K562 (cell line): ENCODE measurements around the gene ST7. TPM values are rescaled to one million over a fixed set of nuclear protein-coding genes. Genes with fewer than 3 reads are reported as not detected.

Experiments
- ATAC-seq: fragments of 200-7000 bp; cut with Tn5 transposase; 3 replicates; pipeline ENCODE4 v1.9.1; 2020; ENCODE audit warnings: moderate library complexity
- BruUV-seq: library from RNA; stranded (reverse); fragments of 400-500 nt; replicated peaks from 2 replicates; lab custom pipeline; 2021; lab: Mats Ljungman, UMichigan
- CTCF ChIA-PET: fragments of 300-600 bp; formaldehyde crosslinking; extraction: SDS; loops from one replicate; lab custom pipeline; 2021; ENCODE audit warnings: low intra/inter-chr PET ratio; lab: Yijun Ruan, JAX
- POLR2A ChIA-PET: fragments of 300-600, 350-650 bp; sonication (Branson Sonifier 250); formaldehyde crosslinking; extraction: SDS; loops from one replicate; lab custom pipeline; 2021; ENCODE audit warnings: antibody characterized with exemption, inconsistent platforms; lab: Yijun Ruan, JAX
- DNase-seq, 4 experiments: peaks; one replicate each; pipeline versions ENCODE4 v3.0.0 to v3.0.0-alpha.2; 2011 to 2018; ENCODE audit warnings: low spot score in 3 of 4, mixed read lengths in 3 of 4; ENCODE audit errors: extremely low read depth in 1 of 4
- FAIRE-seq: peaks from 2 replicates; lab custom pipeline; 2011; peaks lifted over from hg19 to GRCh38; lab: Jason Lieb, UNC
- H2AFZ ChIP-seq: 2 replicates; pipeline ENCODE4 v1.6.0; 2011; ENCODE audit warnings: low read depth, low read length, control low read depth, inconsistent platforms
- H3K27ac ChIP-seq: fragments of 200-600 bp; 3 replicates; pipeline ENCODE4 v1.8.0; 2011; ENCODE audit warnings: low read depth, mild to moderate bottlenecking, control low read depth, inconsistent platforms, low read length, moderate library complexity, mixed read lengths; ENCODE audit errors: extremely low read depth
- H3K27me3 ChIP-seq, 2 experiments: fragments of 300-600 bp in 1 of 2; 2 replicates in 1 of 2; 3 replicates in 1 of 2; pipeline versions ENCODE4 v1.6.0 to v1.8.0; 2011; ENCODE audit warnings: inconsistent platforms in 2 of 2, low read length in 2 of 2, mild to moderate bottlenecking in 1 of 2, mixed read lengths in 1 of 2, moderate library complexity in 1 of 2; ENCODE audit not compliant: control insufficient read depth in 2 of 2, insufficient read depth in 2 of 2
- H3K36me3 ChIP-seq: fragments of 300-600 bp; 3 replicates; pipeline ENCODE4 v1.8.0; 2011; ENCODE audit warnings: mild to moderate bottlenecking, low read length, inconsistent platforms; ENCODE audit not compliant: control insufficient read depth, insufficient read depth
- H3K4me1 ChIP-seq, 2 experiments: fragments of 200-600 bp in 1 of 2; replicated peaks in 1 of 2; 2 replicates in 1 of 2; 3 replicates in 1 of 2; pipeline versions ENCODE4 v1.5.1 to v1.8.0; 2011; ENCODE audit warnings: inconsistent platforms in 2 of 2, low read length in 2 of 2, mild to moderate bottlenecking in 1 of 2, mixed read lengths in 1 of 2, moderate library complexity in 1 of 2; ENCODE audit not compliant: control insufficient read depth in 2 of 2, insufficient read depth in 2 of 2
- H3K4me2 ChIP-seq: 2 replicates; pipeline ENCODE4 v1.6.1; 2011; ENCODE audit warnings: low read length, control low read depth, inconsistent platforms, mixed read lengths; ENCODE audit not compliant: insufficient read depth
- H3K4me3 ChIP-seq: fragments of 200-600 bp; sonication (generic), shearing (Covaris generic); 2 replicates; pipeline ENCODE4 v1.5.1; 2016; ENCODE audit warnings: control low read depth, inconsistent platforms
- H3K79me2 ChIP-seq: fragments of 200-600 bp; 3 replicates; pipeline ENCODE4 v1.8.0; 2011; ENCODE audit warnings: low read length, inconsistent platforms; ENCODE audit not compliant: control insufficient read depth, insufficient read depth
- H3K9ac ChIP-seq, 2 experiments: 2 replicates each; pipeline versions ENCODE4 v1.6.0 to v1.6.1; 2011; ENCODE audit warnings: low read depth in 2 of 2, low read length in 2 of 2, control low read depth in 1 of 2, inconsistent platforms in 1 of 2, mild to moderate bottlenecking in 1 of 2, mixed read lengths in 1 of 2; ENCODE audit not compliant: insufficient read depth in 1 of 2
- H3K9me1 ChIP-seq: one replicate; pipeline ENCODE4 v1.6.0; 2011; ENCODE audit warnings: inconsistent platforms, mild to moderate bottlenecking, low read length, moderate library complexity; ENCODE audit not compliant: control insufficient read depth, insufficient read depth
- H3K9me3 ChIP-seq: replicated peaks from 2 replicates; pipeline ENCODE4 v1.5.1; 2011; ENCODE audit warnings: low read depth, low read length, inconsistent platforms; ENCODE audit not compliant: control insufficient read depth, insufficient read depth
- H4K20me1 ChIP-seq: replicated peaks from 2 replicates; pipeline ENCODE4 v1.6.1; 2011; ENCODE audit warnings: low read length, inconsistent platforms, mixed read lengths; ENCODE audit not compliant: control insufficient read depth, insufficient read depth
- CTCF ChIP-seq, 3 experiments: IDR thresholded peaks in 2 of 3; conservative IDR thresholded peaks in 1 of 3; 2 replicates each; pipeline ENCODE4 v1.5.1; 2011 to 2012; ENCODE audit warnings: low read length in 3 of 3, mild to moderate bottlenecking in 3 of 3, control low read depth in 2 of 3, improper control_type of control experiment in 1 of 3, inconsistent platforms in 1 of 3, low read depth in 1 of 3, mixed read lengths in 1 of 3, moderate library complexity in 1 of 3; ENCODE audit not compliant: insufficient read depth in 2 of 3
- EP300 ChIP-seq: IDR thresholded peaks from 2 replicates; pipeline ENCODE4 v1.6.1; 2012; ENCODE audit warnings: low read length, improper control_type of control experiment
- FOXM1 ChIP-seq, 2 experiments: fragments of 450-650 bp in 1 of 2; sonication (generic) in 1 of 2; formaldehyde crosslinking in 1 of 2; IDR thresholded peaks; 2 replicates each; pipeline versions ENCODE4 v1.6.1 to v1.9.0; 2017 to 2022; ENCODE audit warnings: low read depth in 2 of 2, mild to moderate bottlenecking in 2 of 2, missing genetic modification reagents in 1 of 2, moderate library complexity in 1 of 2
- GTF2E2 ChIP-seq: fragments of 200-800 bp; sonication (Bioruptor generic); IDR thresholded peaks from 2 replicates; pipeline ENCODE4 v1.6.1; 2016; ENCODE audit warnings: missing genetic modification characterization, missing compliant biosample characterization
- HMG20A ChIP-seq: fragments of 450-650 bp; formaldehyde crosslinking; conservative IDR thresholded peaks from 2 replicates; pipeline ENCODE4 v1.4.0; 2020; ENCODE audit warnings: mild to moderate bottlenecking, mixed read lengths
- HMG20B ChIP-seq: fragments of 250-450 bp; sonication (Bioruptor Pico); IDR thresholded peaks from 2 replicates; pipeline ENCODE4 v1.5.0; 2021; ENCODE audit warnings: mild to moderate bottlenecking
- HMGN3 ChIP-seq: IDR thresholded peaks from 2 replicates; pipeline ENCODE4 v1.6.1; 2011; ENCODE audit warnings: borderline replicate concordance, low read depth, mild to moderate bottlenecking, mixed read lengths, low read length; ENCODE audit not compliant: insufficient read length; ENCODE audit errors: extremely low read depth
- NFYB ChIP-seq: IDR thresholded peaks from 2 replicates; pipeline ENCODE4 v1.6.1; 2011; ENCODE audit warnings: mild to moderate bottlenecking, moderate library complexity; ENCODE audit not compliant: insufficient read length; ENCODE audit errors: extremely low read depth
- SNRNP70 ChIP-seq: fragments of 200-400 bp; formaldehyde crosslinking; optimal IDR thresholded peaks from 2 replicates; pipeline ENCODE3; 2017; ENCODE audit warnings: low read depth, low read length
- TARDBP ChIP-seq: fragments of 450-650 bp; IDR thresholded peaks from 2 replicates; pipeline ENCODE4 v1.6.1; 2016
- USF1 ChIP-seq: sonication (generic); formaldehyde crosslinking; IDR thresholded peaks from 2 replicates; pipeline ENCODE4 v1.9.0; 2022; ENCODE audit warnings: mild to moderate bottlenecking, missing genetic modification reagents
- ZFPM2 ChIP-seq: fragments of 250-450 bp; sonication (Bioruptor Pico); IDR thresholded peaks from 2 replicates; pipeline ENCODE4 v1.5.1; 2022; ENCODE audit warnings: mild to moderate bottlenecking
- ZNF609 ChIP-seq: sonication (generic); formaldehyde crosslinking; IDR thresholded peaks from 2 replicates; pipeline ENCODE4 v1.8.1; 2023; ENCODE audit warnings: missing genetic modification reagents, mild to moderate bottlenecking, borderline replicate concordance
- WGBS: fragments of 100-300 bp; shearing (Covaris generic); methylation state at CpG from one replicate; pipeline ENCODE4 v1.1.6; 2016; ENCODE audit warnings: low coverage, mixed read lengths; ENCODE audit not compliant: insufficient coverage; ENCODE audit errors: missing lambda C conversion rate; 5-methylcytosine and 5-hydroxymethylcytosine counted together
- in situ Hi-C: fragments of 300-500 bp; cut with MboI; formaldehyde crosslinking; loops from 4 replicates; pipeline ENCODE4 v1.15.0; 2018; ENCODE audit warnings: inconsistent platforms, mixed read lengths
- intact Hi-C: fragments of 100-400 bp; cut with micrococcal nuclease; formaldehyde crosslinking; loops from 2 replicates; pipeline ENCODE4 v1.14.2; 2022
- polyA plus RNA-seq, 8 experiments: library from polyadenylated mRNA; depleted of rRNA in 4 of 8; stranded (reverse) in 5 of 8; unstranded in 3 of 8; fragments of >200 nt; fragmentation: Nextera tagmentation in 2 of 8; fragmentation: Illumina TruSeq in 1 of 8; extraction: Ambion mirVana in 2 of 8; extraction: Trizol in 1 of 8; gene quantifications; 2 replicates each; pipeline versions ENCODE4 v1.2.1 to v1.2.3, GENCODE V29; 2011 to 2014; ENCODE audit warnings: inconsistent platforms in 1 of 8, missing spikeins in 1 of 8
- total RNA-seq, 7 experiments: library from RNA; depleted of rRNA in 6 of 7; stranded (reverse); fragments of >200 nt in 6 of 7; fragmentation: Illumina TruSeq in 2 of 7; extraction: Trizol in 2 of 7; gene quantifications; 2 replicates each; pipeline versions ENCODE4 v1.2.1 to v1.2.3, GENCODE V29; 2011 to 2021; ENCODE audit warnings: low replicate concordance in 1 of 7

Gene ST7
- total and polyA plus RNA-seq, 9 of the 15 experiments (the other 6 are each of a cell fraction or from before 2014, with no cell fraction given): 23.9 to 56.3 (median 36.9) TPM

- intact Hi-C loops: loop anchor here (2.0 kb wide), 1 partner anchor 25 kb away; no protein-coding TSS in a partner anchor
- TF ChIP-seq ZFPM2 (CRISPR knock-in tag): no peak
- TF ChIP-seq ZNF609 (CRISPR knock-in tag): no peak
- no peak for TF ChIP-seq TARDBP
- no peak for TF ChIP-seq HMG20B (CRISPR knock-in tag)
- no peak for TF ChIP-seq HMG20A (CRISPR knock-in tag)
- TF ChIP-seq HMGN3: no peak
- TF ChIP-seq FOXM1 (IDR thresholded peaks at IDR 0.05; ENCODE audit: low read depth): no peak
- no peak for TF ChIP-seq FOXM1 (CRISPR knock-in tag; IDR thresholded peaks at IDR 0.05; ENCODE audit: low read depth)
- TF ChIP-seq USF1 (CRISPR knock-in tag): no peak
- no peak for TF ChIP-seq SNRNP70
- no peak for TF ChIP-seq GTF2E2 (tag)
- TF ChIP-seq CTCF (IDR thresholded peaks at IDR 0.05 in 2 of 3, conservative IDR thresholded peaks at IDR 0.05 in 1 of 3; ENCODE audit: insufficient read depth in 2 of 3, low read depth in 1 of 3, low read length in 3 of 3): no peak
- no peak for TF ChIP-seq EP300
- no peak for TF ChIP-seq NFYB
These were observed 68.7 kb downstream of the ST7 start for GRCh38 chr7:117021986-117022385.

More at GRCh38 chr7:117021986-117022385, 68.7 kb downstream of the ST7 start:
- peaks cover 5% of the 10 kb centered on the region; the same call in 1 of the 2 replicates for H4K20me1 ChIP-seq
- H3K9me3 ChIP-seq: no peaks in the 10 kb centered on the region
- ChIA-PET POLR2A (interaction anchor here (0.8 to 3.5 kb wide), 4 partner anchors 11 to 29 kb away, joined by 4 to 14 read pairs (median 8); no protein-coding TSS in a partner anchor), CTCF (no interaction called here)
- H2AFZ ChIP-seq: no peak overlapping the region
- no peak overlapping the region for H3K4me3 ChIP-seq
- no peak overlapping the region for H3K27ac ChIP-seq
- no TSS peak for BruUV-seq
- no peak overlapping the region for H3K9ac ChIP-seq
- DNase-seq: no peak
- 71% methylated on average over 5 of the region's 5 CpGs for WGBS
- no peak overlapping the region for H3K4me2 ChIP-seq
- no peak for FAIRE-seq
- in situ Hi-C loops: no loop called here
- no peaks in the 10 kb centered on the region for H3K9me1 ChIP-seq
- H3K4me1 ChIP-seq: peaks cover 11 to 59% of the 10 kb centered on the region in 2 experiments
- ATAC-seq: no peak
- H3K36me3 ChIP-seq: peaks cover 31% of the 10 kb centered on the region
- H3K79me2 ChIP-seq: peaks cover 97% of the 10 kb centered on the region
- H3K27me3 ChIP-seq: no peaks in the 10 kb centered on the region
